K562 (cell line): ENCODE measurements around the gene GCN1. TPM values are rescaled to one million over a fixed set of nuclear protein-coding genes. Genes with fewer than 3 reads are reported as not detected.
A peak's percentile ranks its signal among the peaks of the same experiment; 100 is the strongest.

ENCODE experiments used
- CBX1 ChIP-seq: sonication (generic); IDR thresholded peaks from 2 replicates; pipeline ENCODE4 v1.6.1; 2016; ENCODE audit warnings: antibody characterized with exemption, low read depth, mild to moderate bottlenecking
- GABPA ChIP-seq: fragments of 200-800 bp; sonication (Bioruptor generic); conservative IDR thresholded peaks from 2 replicates; pipeline ENCODE4 v1.6.1; 2016; ENCODE audit warnings: low read depth, missing genetic modification characterization, missing compliant biosample characterization
- KDM2B ChIP-seq: fragments of 250-450 bp; sonication (Bioruptor Pico); IDR thresholded peaks from 2 replicates; pipeline ENCODE4 v1.8.0; 2021; ENCODE audit warnings: mild to moderate bottlenecking, moderate library complexity
- NFIC ChIP-seq: fragments of 450-650 bp; IDR thresholded peaks from 2 replicates; pipeline ENCODE4 v1.6.1; 2017; ENCODE audit warnings: mild to moderate bottlenecking, inconsistent platforms
- TBP ChIP-seq: optimal IDR thresholded peaks from 2 replicates; pipeline ENCODE3; 2011; ENCODE audit warnings: low read depth, low read length, improper control_type of control experiment
- ZKSCAN8 ChIP-seq: fragments of 200-800 bp; sonication (Bioruptor generic); IDR thresholded peaks from 2 replicates; pipeline ENCODE4 v1.6.1; 2016; ENCODE audit warnings: missing genetic modification characterization, missing compliant biosample characterization
- ZNF76 ChIP-seq: fragments of 250-450 bp; sonication (Bioruptor Pico); IDR thresholded peaks from 2 replicates; pipeline ENCODE4 v1.4.0; 2020; ENCODE audit warnings: mild to moderate bottlenecking, moderate library complexity, borderline replicate concordance
- polyA plus RNA-seq, 8 experiments: library from polyadenylated mRNA; depleted of rRNA in 4 of 8; stranded (reverse) in 5 of 8; unstranded in 3 of 8; fragments of >200 nt; fragmentation: Nextera tagmentation in 2 of 8; fragmentation: Illumina TruSeq in 1 of 8; extraction: Ambion mirVana in 2 of 8; extraction: Trizol in 1 of 8; gene quantifications; 2 replicates each; pipeline versions ENCODE4 v1.2.1 to v1.2.3, GENCODE V29; 2011 to 2014; ENCODE audit warnings: inconsistent platforms in 1 of 8, missing spikeins in 1 of 8
- total RNA-seq, 7 experiments: library from RNA; depleted of rRNA in 6 of 7; stranded (reverse); fragments of >200 nt in 6 of 7; fragmentation: Illumina TruSeq in 2 of 7; extraction: Trizol in 2 of 7; gene quantifications; 2 replicates each; pipeline versions ENCODE4 v1.2.1 to v1.2.3, GENCODE V29; 2011 to 2021; ENCODE audit warnings: low replicate concordance in 1 of 7
- TF ChIP-seq, protein P1 (sequence below): fragments of 450-650 bp; IDR thresholded peaks from 2 replicates; pipeline ENCODE4 v1.6.1; 2016; ENCODE audit warnings: mild to moderate bottlenecking, moderate library complexity
- TF ChIP-seq, protein P2 (sequence below): sonication (generic); formaldehyde crosslinking; IDR thresholded peaks from 2 replicates; pipeline ENCODE4 v1.8.0; 2022; ENCODE audit warnings: missing genetic modification reagents, mild to moderate bottlenecking, moderate library complexity, borderline replicate concordance
- TF ChIP-seq, protein P3 (sequence below): IDR thresholded peaks from 2 replicates; pipeline ENCODE4 v1.6.1; 2011; ENCODE audit not compliant: insufficient read length; ENCODE audit errors: extremely low read depth
- TF ChIP-seq, protein P4 (sequence below): fragments of 450-650 bp; formaldehyde crosslinking; IDR thresholded peaks from 2 replicates; pipeline ENCODE4 v1.4.0; 2020; ENCODE audit warnings: mild to moderate bottlenecking, mixed read lengths

Gene GCN1
- total and polyA plus RNA-seq, 9 of the 15 experiments (the other 6 are each of a cell fraction or from before 2014, with no cell fraction given), result 11.9 to 190 (median 51.7) TPM

DNA sequence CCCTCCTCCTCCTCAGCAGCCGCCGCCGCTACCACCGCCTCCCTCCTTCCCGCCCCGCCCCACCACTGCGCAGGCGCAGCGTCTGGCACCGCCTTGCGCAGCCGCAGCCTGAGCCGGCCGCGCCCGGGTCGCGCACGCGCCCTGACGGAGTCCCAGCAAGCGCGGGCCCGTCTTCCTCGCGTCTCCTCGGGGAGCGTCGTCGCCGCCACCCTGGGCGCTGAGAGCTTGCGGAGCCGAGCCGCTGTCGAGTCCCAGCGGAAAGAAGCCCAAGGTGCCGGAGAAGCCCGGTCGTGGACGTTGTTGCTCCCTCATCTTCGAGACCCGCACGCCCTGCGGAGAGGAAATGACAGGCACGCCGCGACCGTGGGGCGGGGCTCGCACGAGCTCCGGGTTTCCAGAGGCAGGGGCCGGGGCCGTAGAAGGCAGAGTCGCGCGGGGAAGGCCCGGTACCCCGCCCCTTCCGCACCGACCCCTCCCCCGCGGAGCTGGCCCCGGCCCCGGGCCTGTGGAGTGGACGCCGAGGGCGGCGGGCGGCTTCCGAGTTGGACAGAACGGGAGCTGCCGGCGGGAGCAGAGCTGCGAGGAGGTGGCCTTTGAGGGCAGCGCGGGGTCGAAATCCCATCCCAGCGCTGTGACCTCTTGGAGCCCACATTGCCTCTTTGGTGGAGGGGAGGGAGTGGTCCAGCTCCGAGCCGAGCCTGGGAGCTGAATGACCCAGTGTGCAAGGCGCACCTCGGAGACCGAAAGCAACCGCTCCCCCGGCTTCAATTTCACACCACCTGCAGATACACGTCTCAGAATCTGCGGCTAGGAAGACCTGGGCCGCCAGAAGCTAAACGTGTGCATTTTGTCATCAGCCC lies 77.5 kb downstream of the GCN1 start (continued):
- TF ChIP-seq, protein P1, sequence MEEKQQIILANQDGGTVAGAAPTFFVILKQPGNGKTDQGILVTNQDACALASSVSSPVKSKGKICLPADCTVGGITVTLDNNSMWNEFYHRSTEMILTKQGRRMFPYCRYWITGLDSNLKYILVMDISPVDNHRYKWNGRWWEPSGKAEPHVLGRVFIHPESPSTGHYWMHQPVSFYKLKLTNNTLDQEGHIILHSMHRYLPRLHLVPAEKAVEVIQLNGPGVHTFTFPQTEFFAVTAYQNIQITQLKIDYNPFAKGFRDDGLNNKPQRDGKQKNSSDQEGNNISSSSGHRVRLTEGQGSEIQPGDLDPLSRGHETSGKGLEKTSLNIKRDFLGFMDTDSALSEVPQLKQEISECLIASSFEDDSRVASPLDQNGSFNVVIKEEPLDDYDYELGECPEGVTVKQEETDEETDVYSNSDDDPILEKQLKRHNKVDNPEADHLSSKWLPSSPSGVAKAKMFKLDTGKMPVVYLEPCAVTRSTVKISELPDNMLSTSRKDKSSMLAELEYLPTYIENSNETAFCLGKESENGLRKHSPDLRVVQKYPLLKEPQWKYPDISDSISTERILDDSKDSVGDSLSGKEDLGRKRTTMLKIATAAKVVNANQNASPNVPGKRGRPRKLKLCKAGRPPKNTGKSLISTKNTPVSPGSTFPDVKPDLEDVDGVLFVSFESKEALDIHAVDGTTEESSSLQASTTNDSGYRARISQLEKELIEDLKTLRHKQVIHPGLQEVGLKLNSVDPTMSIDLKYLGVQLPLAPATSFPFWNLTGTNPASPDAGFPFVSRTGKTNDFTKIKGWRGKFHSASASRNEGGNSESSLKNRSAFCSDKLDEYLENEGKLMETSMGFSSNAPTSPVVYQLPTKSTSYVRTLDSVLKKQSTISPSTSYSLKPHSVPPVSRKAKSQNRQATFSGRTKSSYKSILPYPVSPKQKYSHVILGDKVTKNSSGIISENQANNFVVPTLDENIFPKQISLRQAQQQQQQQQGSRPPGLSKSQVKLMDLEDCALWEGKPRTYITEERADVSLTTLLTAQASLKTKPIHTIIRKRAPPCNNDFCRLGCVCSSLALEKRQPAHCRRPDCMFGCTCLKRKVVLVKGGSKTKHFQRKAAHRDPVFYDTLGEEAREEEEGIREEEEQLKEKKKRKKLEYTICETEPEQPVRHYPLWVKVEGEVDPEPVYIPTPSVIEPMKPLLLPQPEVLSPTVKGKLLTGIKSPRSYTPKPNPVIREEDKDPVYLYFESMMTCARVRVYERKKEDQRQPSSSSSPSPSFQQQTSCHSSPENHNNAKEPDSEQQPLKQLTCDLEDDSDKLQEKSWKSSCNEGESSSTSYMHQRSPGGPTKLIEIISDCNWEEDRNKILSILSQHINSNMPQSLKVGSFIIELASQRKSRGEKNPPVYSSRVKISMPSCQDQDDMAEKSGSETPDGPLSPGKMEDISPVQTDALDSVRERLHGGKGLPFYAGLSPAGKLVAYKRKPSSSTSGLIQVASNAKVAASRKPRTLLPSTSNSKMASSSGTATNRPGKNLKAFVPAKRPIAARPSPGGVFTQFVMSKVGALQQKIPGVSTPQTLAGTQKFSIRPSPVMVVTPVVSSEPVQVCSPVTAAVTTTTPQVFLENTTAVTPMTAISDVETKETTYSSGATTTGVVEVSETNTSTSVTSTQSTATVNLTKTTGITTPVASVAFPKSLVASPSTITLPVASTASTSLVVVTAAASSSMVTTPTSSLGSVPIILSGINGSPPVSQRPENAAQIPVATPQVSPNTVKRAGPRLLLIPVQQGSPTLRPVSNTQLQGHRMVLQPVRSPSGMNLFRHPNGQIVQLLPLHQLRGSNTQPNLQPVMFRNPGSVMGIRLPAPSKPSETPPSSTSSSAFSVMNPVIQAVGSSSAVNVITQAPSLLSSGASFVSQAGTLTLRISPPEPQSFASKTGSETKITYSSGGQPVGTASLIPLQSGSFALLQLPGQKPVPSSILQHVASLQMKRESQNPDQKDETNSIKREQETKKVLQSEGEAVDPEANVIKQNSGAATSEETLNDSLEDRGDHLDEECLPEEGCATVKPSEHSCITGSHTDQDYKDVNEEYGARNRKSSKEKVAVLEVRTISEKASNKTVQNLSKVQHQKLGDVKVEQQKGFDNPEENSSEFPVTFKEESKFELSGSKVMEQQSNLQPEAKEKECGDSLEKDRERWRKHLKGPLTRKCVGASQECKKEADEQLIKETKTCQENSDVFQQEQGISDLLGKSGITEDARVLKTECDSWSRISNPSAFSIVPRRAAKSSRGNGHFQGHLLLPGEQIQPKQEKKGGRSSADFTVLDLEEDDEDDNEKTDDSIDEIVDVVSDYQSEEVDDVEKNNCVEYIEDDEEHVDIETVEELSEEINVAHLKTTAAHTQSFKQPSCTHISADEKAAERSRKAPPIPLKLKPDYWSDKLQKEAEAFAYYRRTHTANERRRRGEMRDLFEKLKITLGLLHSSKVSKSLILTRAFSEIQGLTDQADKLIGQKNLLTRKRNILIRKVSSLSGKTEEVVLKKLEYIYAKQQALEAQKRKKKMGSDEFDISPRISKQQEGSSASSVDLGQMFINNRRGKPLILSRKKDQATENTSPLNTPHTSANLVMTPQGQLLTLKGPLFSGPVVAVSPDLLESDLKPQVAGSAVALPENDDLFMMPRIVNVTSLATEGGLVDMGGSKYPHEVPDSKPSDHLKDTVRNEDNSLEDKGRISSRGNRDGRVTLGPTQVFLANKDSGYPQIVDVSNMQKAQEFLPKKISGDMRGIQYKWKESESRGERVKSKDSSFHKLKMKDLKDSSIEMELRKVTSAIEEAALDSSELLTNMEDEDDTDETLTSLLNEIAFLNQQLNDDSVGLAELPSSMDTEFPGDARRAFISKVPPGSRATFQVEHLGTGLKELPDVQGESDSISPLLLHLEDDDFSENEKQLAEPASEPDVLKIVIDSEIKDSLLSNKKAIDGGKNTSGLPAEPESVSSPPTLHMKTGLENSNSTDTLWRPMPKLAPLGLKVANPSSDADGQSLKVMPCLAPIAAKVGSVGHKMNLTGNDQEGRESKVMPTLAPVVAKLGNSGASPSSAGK, result peak; percentile 92
- TF ChIP-seq, protein P2, sequence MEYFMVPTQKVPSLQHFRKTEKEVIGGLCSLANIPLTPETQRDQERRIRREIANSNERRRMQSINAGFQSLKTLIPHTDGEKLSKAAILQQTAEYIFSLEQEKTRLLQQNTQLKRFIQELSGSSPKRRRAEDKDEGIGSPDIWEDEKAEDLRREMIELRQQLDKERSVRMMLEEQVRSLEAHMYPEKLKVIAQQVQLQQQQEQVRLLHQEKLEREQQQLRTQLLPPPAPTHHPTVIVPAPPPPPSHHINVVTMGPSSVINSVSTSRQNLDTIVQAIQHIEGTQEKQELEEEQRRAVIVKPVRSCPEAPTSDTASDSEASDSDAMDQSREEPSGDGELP (CRISPR knock-in tag), result peak; percentile 70; the same call in 1 of the 2 replicates
- TF ChIP-seq CBX1 (peak; percentile 53; the same call in 1 of the 2 replicates), ZNF76 (0 out of 2 replicates have a peak, but pooled peaks have one; percentile 17), GABPA (tag) (0 out of 2 replicates have a peak, but pooled peaks have one; percentile 57), NFIC (peak; percentile 47; the same call in 1 of the 2 replicates), TBP (peak; percentile 31), KDM2B (CRISPR knock-in tag) (peak; percentile 50; the same call in 1 of the 2 replicates), ZKSCAN8 (CRISPR knock-in tag) (no peak)
- TF ChIP-seq, protein P3, sequence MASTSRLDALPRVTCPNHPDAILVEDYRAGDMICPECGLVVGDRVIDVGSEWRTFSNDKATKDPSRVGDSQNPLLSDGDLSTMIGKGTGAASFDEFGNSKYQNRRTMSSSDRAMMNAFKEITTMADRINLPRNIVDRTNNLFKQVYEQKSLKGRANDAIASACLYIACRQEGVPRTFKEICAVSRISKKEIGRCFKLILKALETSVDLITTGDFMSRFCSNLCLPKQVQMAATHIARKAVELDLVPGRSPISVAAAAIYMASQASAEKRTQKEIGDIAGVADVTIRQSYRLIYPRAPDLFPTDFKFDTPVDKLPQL, result no peak
- TF ChIP-seq, protein P4, sequence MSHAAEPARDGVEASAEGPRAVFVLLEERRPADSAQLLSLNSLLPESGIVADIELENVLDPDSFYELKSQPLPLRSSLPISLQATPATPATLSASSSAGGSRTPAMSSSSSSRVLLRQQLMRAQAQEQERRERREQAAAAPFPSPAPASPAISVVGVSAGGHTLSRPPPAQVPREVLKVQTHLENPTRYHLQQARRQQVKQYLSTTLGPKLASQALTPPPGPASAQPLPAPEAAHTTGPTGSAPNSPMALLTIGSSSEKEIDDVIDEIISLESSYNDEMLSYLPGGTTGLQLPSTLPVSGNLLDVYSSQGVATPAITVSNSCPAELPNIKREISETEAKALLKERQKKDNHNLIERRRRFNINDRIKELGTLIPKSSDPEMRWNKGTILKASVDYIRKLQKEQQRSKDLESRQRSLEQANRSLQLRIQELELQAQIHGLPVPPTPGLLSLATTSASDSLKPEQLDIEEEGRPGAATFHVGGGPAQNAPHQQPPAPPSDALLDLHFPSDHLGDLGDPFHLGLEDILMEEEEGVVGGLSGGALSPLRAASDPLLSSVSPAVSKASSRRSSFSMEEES (CRISPR knock-in tag), result no peak
